H9 (cell line): Measurements from ENCODE around the gene DDI2. TPM values are rescaled to one million over a fixed set of nuclear protein-coding genes. Genes with fewer than 3 reads are reported as not detected.

Experiments used
- DNase-seq: peaks from one replicate; pipeline ENCODE4 v3.0.0-alpha.2; 2017
- H2AFZ ChIP-seq: one replicate; pipeline ENCODE4 v1.6.1; 2013; ENCODE audit warnings: mild to moderate bottlenecking, low read length, control low read depth, moderate library complexity
- H2AK5ac ChIP-seq: 2 replicates; pipeline ENCODE4 v1.6.1; 2013; ENCODE audit warnings: low read length, control low read depth, mixed read lengths; ENCODE audit not compliant: insufficient read length
- H2BK120ac ChIP-seq: one replicate; pipeline ENCODE4 v1.6.1; 2013; ENCODE audit warnings: low read depth, mild to moderate bottlenecking, low read length, control low read depth, inconsistent platforms; ENCODE audit not compliant: poor library complexity, severe bottlenecking
- H2BK12ac ChIP-seq: 2 replicates; pipeline ENCODE4 v1.6.1; 2013; ENCODE audit warnings: low read length, control low read depth, mixed read lengths, low read depth; ENCODE audit not compliant: insufficient read length
- H2BK15ac ChIP-seq: 2 replicates; pipeline ENCODE4 v1.6.1; 2013; ENCODE audit warnings: low read depth, low read length, control low read depth
- H2BK20ac ChIP-seq: one replicate; pipeline ENCODE4 v1.6.1; 2013; ENCODE audit warnings: low read depth, mild to moderate bottlenecking, low read length, control low read depth, inconsistent platforms; ENCODE audit not compliant: poor library complexity, severe bottlenecking
- H2BK5ac ChIP-seq: 2 replicates; pipeline ENCODE4 v1.6.1; 2013; ENCODE audit warnings: low read length, control low read depth, mixed read lengths; ENCODE audit not compliant: insufficient read length
- H3K14ac ChIP-seq: 2 replicates; pipeline ENCODE4 v1.6.1; 2013; ENCODE audit warnings: low read length, control low read depth; ENCODE audit not compliant: insufficient read depth
- H3K18ac ChIP-seq: 2 replicates; pipeline ENCODE4 v1.6.1; 2013; ENCODE audit warnings: low read depth, mild to moderate bottlenecking, mixed read lengths, low read length, control low read depth; ENCODE audit not compliant: insufficient read length
- H3K23ac ChIP-seq: 2 replicates; pipeline ENCODE4 v1.6.1; 2013; ENCODE audit warnings: low read length, control low read depth, mixed read lengths, low read depth; ENCODE audit not compliant: insufficient read length
- H3K23me2 ChIP-seq: 2 replicates; pipeline ENCODE4 v1.6.1; 2013; ENCODE audit warnings: low read depth, mild to moderate bottlenecking, mixed read lengths, low read length, control low read depth; ENCODE audit not compliant: insufficient read length, poor library complexity, severe bottlenecking
- H3K27ac ChIP-seq: 2 replicates; pipeline ENCODE4 v1.5.1; 2013; ENCODE audit warnings: low read length, control low read depth, mixed read lengths, low read depth; ENCODE audit not compliant: insufficient read length
- H3K27me3 ChIP-seq: 2 replicates; pipeline ENCODE4 v1.6.1; 2013; ENCODE audit warnings: low read length, control low read depth, inconsistent platforms; ENCODE audit not compliant: insufficient read depth
- H3K4ac ChIP-seq: 2 replicates; pipeline ENCODE4 v1.6.1; 2013; ENCODE audit warnings: low read depth, mild to moderate bottlenecking, control low read depth, inconsistent platforms, low read length, moderate library complexity
- H3K4me1 ChIP-seq: 2 replicates; pipeline ENCODE4 v1.6.1; 2013; ENCODE audit warnings: low read length, control low read depth, inconsistent platforms; ENCODE audit not compliant: insufficient read depth
- H3K4me2 ChIP-seq: 2 replicates; pipeline ENCODE4 v1.6.1; 2013; ENCODE audit warnings: low read length, control low read depth, mixed read lengths; ENCODE audit not compliant: insufficient read length, insufficient read depth
- H3K56ac ChIP-seq: 2 replicates; pipeline ENCODE4 v1.6.1; 2013; ENCODE audit warnings: low read depth, mild to moderate bottlenecking, mixed read lengths, low read length, control low read depth; ENCODE audit not compliant: insufficient read length
- H3K79me1 ChIP-seq: 2 replicates; pipeline ENCODE4 v1.6.1; 2013; ENCODE audit warnings: low read depth, mild to moderate bottlenecking, moderate library complexity, low read length, control low read depth, inconsistent platforms; ENCODE audit not compliant: insufficient read depth, poor library complexity, severe bottlenecking
- H3K79me2 ChIP-seq: 2 replicates; pipeline ENCODE4 v1.6.1; 2013; ENCODE audit warnings: low read length, control low read depth, inconsistent platforms; ENCODE audit not compliant: insufficient read depth
- H3K9ac ChIP-seq: 2 replicates; pipeline ENCODE4 v1.6.1; 2013; ENCODE audit warnings: low read length, control low read depth, mixed read lengths; ENCODE audit not compliant: insufficient read length; ENCODE audit errors: extremely low read depth
- H3K9me3 ChIP-seq: one replicate; pipeline ENCODE4 v1.6.1; 2013; ENCODE audit warnings: low read depth, low read length, inconsistent platforms; ENCODE audit not compliant: control insufficient read depth
- H3T11ph ChIP-seq: one replicate; pipeline ENCODE4 v1.6.1; 2013; ENCODE audit warnings: mild to moderate bottlenecking, low read length, control low read depth, inconsistent platforms
- H4K20me1 ChIP-seq: one replicate; pipeline ENCODE4 v1.6.1; 2013; ENCODE audit not compliant: control insufficient read depth, insufficient read length, insufficient read depth
- H4K5ac ChIP-seq: 2 replicates; pipeline ENCODE4 v1.6.1; 2013; ENCODE audit warnings: low read depth, mild to moderate bottlenecking, mixed read lengths, low read length, control low read depth; ENCODE audit not compliant: insufficient read length
- H4K8ac ChIP-seq: replicated peaks from 2 replicates; pipeline ENCODE4 v1.6.1; 2013; ENCODE audit warnings: low read length, control low read depth, mixed read lengths, low read depth; ENCODE audit not compliant: insufficient read length
- H4K91ac ChIP-seq: 2 replicates; pipeline ENCODE4 v1.6.1; 2013; ENCODE audit warnings: low read depth, mild to moderate bottlenecking, moderate library complexity, mixed read lengths, low read length, control low read depth; ENCODE audit not compliant: insufficient read length
- H3K27ac Mint-ChIP-seq, 3 experiments: 2 replicates in 2 of 3; 3 replicates in 1 of 3; pipeline ENCODE4 v1.8.0; 2020 to 2021; ENCODE audit warnings: mixed read lengths in 3 of 3, mild to moderate bottlenecking in 1 of 3, moderate library complexity in 1 of 3
- H3K27me3 Mint-ChIP-seq: 2 replicates; pipeline ENCODE4 v1.8.0; 2021; ENCODE audit warnings: low read depth, mild to moderate bottlenecking, moderate library complexity, mixed read lengths
- H3K36me3 Mint-ChIP-seq, 3 experiments: 2 replicates in 2 of 3; 3 replicates in 1 of 3; pipeline ENCODE4 v1.8.0; 2020 to 2021; ENCODE audit warnings: low read depth in 3 of 3, mixed read lengths in 3 of 3; ENCODE audit not compliant: insufficient read depth in 1 of 3
- H3K4me1 Mint-ChIP-seq, 2 experiments: 2 replicates each; pipeline ENCODE4 v1.8.0; 2020; ENCODE audit warnings: mixed read lengths in 2 of 2
- H3K4me3 Mint-ChIP-seq, 2 experiments: 2 replicates in 1 of 2; 3 replicates in 1 of 2; pipeline ENCODE4 v1.8.0; 2020 to 2021; ENCODE audit warnings: mild to moderate bottlenecking in 2 of 2, mixed read lengths in 2 of 2, moderate library complexity in 1 of 2
- H3K9me3 Mint-ChIP-seq, 2 experiments: 2 replicates in 1 of 2; 3 replicates in 1 of 2; pipeline ENCODE4 v1.8.0; 2020; ENCODE audit warnings: mild to moderate bottlenecking in 2 of 2, mixed read lengths in 2 of 2, moderate library complexity in 1 of 2
- WGBS: extraction: QIAGEN DNeasy Blood & Tissue Kit; methylation state at CpG from one replicate; pipeline ENCODE4 v1.1.7; 2013; ENCODE audit warnings: missing lambda C conversion rate, low lambda C conversion rate, mixed read lengths; ENCODE audit not compliant: insufficient read length; ENCODE audit errors: extremely low coverage; 5-methylcytosine and 5-hydroxymethylcytosine counted together
- total RNA-seq: library from RNA; stranded (reverse); gene quantifications from 2 replicates; pipeline ENCODE4 v1.2.1, GENCODE V29; 2021
- TF ChIP-seq, protein P1 (sequence below): fragments of 200-600 bp; sonication (generic); conservative IDR thresholded peaks from 3 replicates; pipeline ENCODE4 v1.8.0; 2021; ENCODE audit warnings: antibody characterized with exemption, mild to moderate bottlenecking

DDI2 gene
- total RNA-seq, 1 experiment from 2014 or later, result 45.0 TPM

DNA sequence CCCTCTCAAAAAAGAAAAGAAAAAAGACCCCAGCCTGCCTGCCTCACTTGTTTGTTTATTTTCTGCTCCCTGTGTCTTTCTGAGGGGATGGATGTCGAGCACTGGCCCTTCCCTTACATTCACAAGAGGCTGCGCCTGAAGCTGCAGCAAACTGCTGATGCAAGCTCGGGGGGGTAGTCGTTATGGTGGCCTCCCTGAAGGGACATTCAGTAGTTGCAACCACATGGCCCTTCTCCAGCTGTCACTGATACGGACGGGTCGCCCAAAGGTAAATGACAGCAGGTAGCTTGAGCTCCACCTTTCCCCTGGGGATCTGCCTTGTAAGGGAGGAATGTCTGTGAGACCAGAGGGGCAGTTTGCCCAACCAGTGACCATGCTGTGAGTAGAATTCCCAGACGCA lies 84.5 kb downstream of the DDI2 start:
- no peak overlapping the region for H3T11ph ChIP-seq
- no peaks in the 10 kb centered on the region; the same call in 1 of the 2 replicates for H3K4me1 ChIP-seq
- no CpG with 5 or more reads among the region's 8 CpGs for WGBS
- H2BK12ac ChIP-seq, result no peak overlapping the region
- no peaks in the 10 kb centered on the region; the same call in 1 of the 2 replicates for H3K79me2 ChIP-seq
- Mint-ChIP-seq H3K9me3 (no peaks in the 10 kb centered on the region), H3K27me3 (no peaks in the 10 kb centered on the region), H3K4me3 (no peak overlapping the region), H3K27ac (peak overlapping the region in 2 of 3 experiments; percentile 49 to 56; a peak in 1 of 7 replicates), H3K4me1 (peaks cover 3% of the 10 kb centered on the region in 2 experiments; a peak in 2 of 4 replicates), H3K36me3 (peaks cover 6 to 22% (median 14%) of the 10 kb centered on the region in 3 experiments)
- H3K18ac ChIP-seq, result no peak overlapping the region
- H3K27ac ChIP-seq, result no peak overlapping the region
- DNase-seq, result no peak
- H3K23me2 ChIP-seq, result no peaks in the 10 kb centered on the region
- H2AK5ac ChIP-seq, result no peak overlapping the region
- no peaks in the 10 kb centered on the region for H3K9me3 ChIP-seq
- TF ChIP-seq, protein P1, sequence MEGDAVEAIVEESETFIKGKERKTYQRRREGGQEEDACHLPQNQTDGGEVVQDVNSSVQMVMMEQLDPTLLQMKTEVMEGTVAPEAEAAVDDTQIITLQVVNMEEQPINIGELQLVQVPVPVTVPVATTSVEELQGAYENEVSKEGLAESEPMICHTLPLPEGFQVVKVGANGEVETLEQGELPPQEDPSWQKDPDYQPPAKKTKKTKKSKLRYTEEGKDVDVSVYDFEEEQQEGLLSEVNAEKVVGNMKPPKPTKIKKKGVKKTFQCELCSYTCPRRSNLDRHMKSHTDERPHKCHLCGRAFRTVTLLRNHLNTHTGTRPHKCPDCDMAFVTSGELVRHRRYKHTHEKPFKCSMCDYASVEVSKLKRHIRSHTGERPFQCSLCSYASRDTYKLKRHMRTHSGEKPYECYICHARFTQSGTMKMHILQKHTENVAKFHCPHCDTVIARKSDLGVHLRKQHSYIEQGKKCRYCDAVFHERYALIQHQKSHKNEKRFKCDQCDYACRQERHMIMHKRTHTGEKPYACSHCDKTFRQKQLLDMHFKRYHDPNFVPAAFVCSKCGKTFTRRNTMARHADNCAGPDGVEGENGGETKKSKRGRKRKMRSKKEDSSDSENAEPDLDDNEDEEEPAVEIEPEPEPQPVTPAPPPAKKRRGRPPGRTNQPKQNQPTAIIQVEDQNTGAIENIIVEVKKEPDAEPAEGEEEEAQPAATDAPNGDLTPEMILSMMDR, result no peak
- no peak overlapping the region for H3K4ac ChIP-seq
- no peak overlapping the region for H2BK15ac ChIP-seq
- H2BK5ac ChIP-seq, result no peak overlapping the region
- H3K9ac ChIP-seq, result no peak overlapping the region
- no peak overlapping the region for H2AFZ ChIP-seq
- H4K5ac ChIP-seq, result no peak overlapping the region
- H3K79me1 ChIP-seq, result no peaks in the 10 kb centered on the region
- H2BK20ac ChIP-seq, result no peak overlapping the region
- no peak overlapping the region for H4K91ac ChIP-seq
- no peak overlapping the region for H3K4me2 ChIP-seq
- H4K8ac ChIP-seq, result no peak overlapping the region
- no peak overlapping the region for H3K23ac ChIP-seq
- H4K20me1 ChIP-seq, result no peaks in the 10 kb centered on the region
- H3K27me3 ChIP-seq, result no peaks in the 10 kb centered on the region
- no peak overlapping the region for H3K14ac ChIP-seq
- no peak overlapping the region for H2BK120ac ChIP-seq
- H3K56ac ChIP-seq, result no peak overlapping the region
